Adrenal gland (tissue), 5 donors: ENCODE measurements around the gene GPC4.

Experiments used
- POLR2A ChIP-seq, 2 donors: fragments of 450-650 bp; IDR thresholded peaks; one replicate each; pipeline ENCODE4 v1.6.1; 2017; ENCODE audit warnings: antibody characterized with exemption in 2 of 2, mild to moderate bottlenecking in 2 of 2, moderate library complexity in 1 of 2
- TF ChIP-seq, protein P1 (sequence below), 6 experiments: fragments of 450-650 bp in 4 of 6; fragments of 200-600 bp in 2 of 6; sonication (generic) in 1 of 6; IDR thresholded peaks; 1 replicate in 5 of 6; 2 replicates in 1 of 6; pipeline versions ENCODE4 v1.5.1 to v1.8.0; 2016 to 2021; ENCODE audit warnings: antibody characterized with exemption in 6 of 6, mild to moderate bottlenecking in 2 of 6, moderate library complexity in 1 of 6
- donor health status: DM: no; HTN: no; CAD: no.

DNA sequence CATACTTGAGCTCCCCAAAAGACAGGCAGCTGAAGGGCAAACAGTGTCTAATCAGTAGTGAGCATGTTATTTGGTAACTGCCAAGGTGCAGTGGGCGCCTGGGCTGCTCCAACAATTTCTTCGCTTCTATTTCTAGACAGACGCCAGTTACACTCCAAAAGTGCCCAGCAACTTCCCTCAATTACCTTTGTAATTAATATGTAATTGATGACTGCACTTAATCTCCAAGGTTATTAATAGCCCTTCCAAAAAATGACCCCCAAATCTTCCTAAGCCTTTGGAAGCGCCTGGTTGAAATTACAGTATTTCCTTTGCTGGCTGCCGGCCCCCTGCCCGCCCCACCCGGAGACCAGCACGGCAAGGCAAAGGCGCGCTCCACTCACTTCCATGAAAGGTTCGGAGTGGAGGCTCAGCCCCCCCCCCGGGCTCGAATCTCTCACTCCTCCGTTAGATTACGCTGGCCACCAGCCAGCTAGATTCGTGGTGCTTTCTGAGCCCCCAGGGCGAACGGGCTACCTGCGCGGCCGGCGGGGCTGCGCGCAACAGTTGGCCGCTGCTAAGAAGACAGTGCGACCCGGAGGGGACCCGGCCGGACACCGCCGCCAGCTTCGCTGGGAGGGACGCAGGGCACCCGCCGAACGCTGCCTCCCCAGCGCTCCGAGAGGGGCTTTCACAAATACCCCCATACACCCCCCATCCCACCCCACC lies 1.9 kb downstream of the GPC4 start:
- TF ChIP-seq, protein P1, sequence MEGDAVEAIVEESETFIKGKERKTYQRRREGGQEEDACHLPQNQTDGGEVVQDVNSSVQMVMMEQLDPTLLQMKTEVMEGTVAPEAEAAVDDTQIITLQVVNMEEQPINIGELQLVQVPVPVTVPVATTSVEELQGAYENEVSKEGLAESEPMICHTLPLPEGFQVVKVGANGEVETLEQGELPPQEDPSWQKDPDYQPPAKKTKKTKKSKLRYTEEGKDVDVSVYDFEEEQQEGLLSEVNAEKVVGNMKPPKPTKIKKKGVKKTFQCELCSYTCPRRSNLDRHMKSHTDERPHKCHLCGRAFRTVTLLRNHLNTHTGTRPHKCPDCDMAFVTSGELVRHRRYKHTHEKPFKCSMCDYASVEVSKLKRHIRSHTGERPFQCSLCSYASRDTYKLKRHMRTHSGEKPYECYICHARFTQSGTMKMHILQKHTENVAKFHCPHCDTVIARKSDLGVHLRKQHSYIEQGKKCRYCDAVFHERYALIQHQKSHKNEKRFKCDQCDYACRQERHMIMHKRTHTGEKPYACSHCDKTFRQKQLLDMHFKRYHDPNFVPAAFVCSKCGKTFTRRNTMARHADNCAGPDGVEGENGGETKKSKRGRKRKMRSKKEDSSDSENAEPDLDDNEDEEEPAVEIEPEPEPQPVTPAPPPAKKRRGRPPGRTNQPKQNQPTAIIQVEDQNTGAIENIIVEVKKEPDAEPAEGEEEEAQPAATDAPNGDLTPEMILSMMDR (IDR thresholded peaks at IDR 0.05) = no peak
- no peak for TF ChIP-seq POLR2A (IDR thresholded peaks at IDR 0.05)
